Body of pancreas (tissue), 4 donors: Measurements from ENCODE around the gene EML3. TPM values are rescaled to one million over a fixed set of nuclear protein-coding genes. Genes with fewer than 3 reads are reported as not detected.

Source experiments
- ATAC-seq: fragments of 150-250 bp; one replicate; pipeline ENCODE4 v1.9.1; 2016
- DNase-seq, 4 donors: peaks; one replicate each; pipeline ENCODE4 v3.0.0-alpha.2; 2019
- H3K27ac ChIP-seq, 4 donors: fragments of 200-600 bp; sonication (generic); 1 replicate in 3 of 4; 2 replicates in 1 of 4; pipeline versions ENCODE4 v1.5.1 to v1.6.1; 2016 to 2019; ENCODE audit warnings: mild to moderate bottlenecking in 1 of 4, mixed read lengths in 1 of 4, moderate library complexity in 1 of 4
- H3K27me3 ChIP-seq, 2 donors: fragments of 200-600 bp; sonication (generic); one replicate each; pipeline ENCODE4 v1.6.0; 2016; ENCODE audit warnings: mild to moderate bottlenecking in 1 of 2
- H3K36me3 ChIP-seq, 2 donors: fragments of 200-600 bp; sonication (generic); replicated peaks in 1 of 2; 2 replicates each; pipeline ENCODE4 v1.5.1; 2016; ENCODE audit warnings: low read depth in 2 of 2; ENCODE audit not compliant: insufficient read depth in 1 of 2
- H3K4me1 ChIP-seq: fragments of 200-600 bp; sonication (generic); one replicate; pipeline ENCODE4 v1.6.0; 2016
- H3K4me3 ChIP-seq, 2 donors: fragments of 200-600 bp; sonication (generic); 1 replicate in 1 of 2; 2 replicates in 1 of 2; pipeline ENCODE4 v1.5.1; 2016 to 2019
- H3K9me3 ChIP-seq, 3 donors: fragments of 200-600 bp; sonication (generic); 1 replicate in 2 of 3; 2 replicates in 1 of 3; pipeline ENCODE4 v1.5.1; 2016
- CTCF ChIP-seq, 7 experiments: fragments of 450-650 bp in 4 of 7; fragments of 200-600 bp in 3 of 7; sonication (generic) in 3 of 7; IDR thresholded peaks; one replicate each; pipeline ENCODE4 v1.5.1; 2016 to 2019; ENCODE audit warnings: antibody characterized with exemption in 7 of 7
- POLR2A ChIP-seq, 3 donors: fragments of 450-650 bp; IDR thresholded peaks; one replicate each; pipeline ENCODE4 v1.6.1; 2016; ENCODE audit warnings: antibody characterized with exemption in 3 of 3, mild to moderate bottlenecking in 2 of 3
- WGBS, 2 donors: methylation state at CpG; one replicate each; pipeline ENCODE4 v1.1.5; 2017; 5-methylcytosine and 5-hydroxymethylcytosine counted together
- intact Hi-C: fragments of 100-400 bp; cut with DNase I; formaldehyde crosslinking; loops from one replicate; pipeline ENCODE4 v1.15.1; 2023
- total RNA-seq, 2 donors: library from RNA; depleted of rRNA; stranded (reverse); fragments of >200 nt; gene quantifications; one replicate each; pipeline ENCODE4 v1.1.0, GENCODE V29; 2016

The EML3 gene
- total RNA-seq, 2 donors from 2014 or later = 31.4 to 69.9 TPM

- no peak for ATAC-seq
- intact Hi-C loops = no loop called here
- 68 to 85% methylated on average over 12 to 13 of the region's 13 CpGs for WGBS, 2 donors
- Histone ChIP-seq H3K27me3 (no peaks in the 10 kb centered on the region), H3K9me3 (no peaks in the 10 kb centered on the region), H3K4me1 (peaks cover 34% of the 10 kb centered on the region), H3K27ac (peak overlapping the region in 2 of 4 donors; percentile 92 to 97), H3K4me3 (no peak overlapping the region), H3K36me3 (peaks cover 0 to 2% of the 10 kb centered on the region in 2 donors)
- TF ChIP-seq POLR2A (IDR thresholded peaks at IDR 0.05) (no peak), CTCF (IDR thresholded peaks at IDR 0.05) (no peak)
- no peak for DNase-seq
Measured at GRCh38 chr11:62603072-62603408, 9.5 kb downstream of the EML3 start.

- Histone ChIP-seq H3K27me3 (no peaks in the 10 kb centered on the region), H3K4me1 (peaks cover 34% of the 10 kb centered on the region), H3K36me3 (peaks cover 0 to 8% of the 10 kb centered on the region in 2 donors), H3K27ac (peak overlapping the region; percentile 84 to 97 (median 90)), H3K9me3 (no peaks in the 10 kb centered on the region), H3K4me3 (peak overlapping the region; percentile 61 to 91)
- intact Hi-C loops = no loop called here
- 6 to 100% methylated on average over 1 to 92 of the region's 96 CpGs for WGBS, 2 donors
- DNase-seq = peak; percentile 63 to 84 (median 74)
- TF ChIP-seq CTCF (IDR thresholded peaks at IDR 0.05) = peak in 2 of 7 experiments; percentile 10 to 14
- no peak for TF ChIP-seq POLR2A (IDR thresholded peaks at IDR 0.05)
- peak; percentile 52 for ATAC-seq
Measured at GRCh38 chr11:62602141-62603071, 10.2 kb downstream of the EML3 start.

- Histone ChIP-seq H3K4me3 (peak within 1 kb of the TSS; percentile 61 to 91), H3K27ac (peak within 1 kb of the TSS; percentile 84 to 97 (median 90)), H3K27me3 (no peaks in the 10 kb centered on the region), H3K36me3 (peaks cover 0 to 10% of the 10 kb centered on the region in 2 donors), H3K4me1 (peaks cover 34% of the 10 kb centered on the region), H3K9me3 (no peaks in the 10 kb centered on the region)
- TF ChIP-seq POLR2A (IDR thresholded peaks at IDR 0.05) (peak; percentile 20 to 72 (median 72)), CTCF (IDR thresholded peaks at IDR 0.05) (peak in 1 of 7 experiments; percentile 8)
- peak; percentile 98 to 99 (median 99) for DNase-seq
- WGBS, 2 donors = 0% methylated on average over 14 to 73 of the region's 83 CpGs
- ATAC-seq = peak; percentile 92
- intact Hi-C loops = no loop called here
Measured at GRCh38 chr11:62601372-62602140, 11.0 kb downstream of the EML3 start, which contains the start of gene MTA2. TSS of gene MTA2 (minus strand) at chr11:62601865. CDS start at chr11:62601450, 415 bp downstream.

GRCh38 chr11:62601122-62601371 is 11.5 kb downstream of the EML3 start:
- DNase-seq (peak; percentile 48 to 51 (median 50)), ATAC-seq (peak; percentile 4)
- peak overlapping the region; percentile 61 to 91 for H3K4me3 ChIP-seq
- no peaks in the 10 kb centered on the region for H3K27me3 ChIP-seq
- peaks cover 0 to 12% of the 10 kb centered on the region in 2 donors for H3K36me3 ChIP-seq
- H3K9me3 ChIP-seq = no peaks in the 10 kb centered on the region
- intact Hi-C loops = no loop called here
- no peak for TF ChIP-seq POLR2A (IDR thresholded peaks at IDR 0.05)
- TF ChIP-seq CTCF (IDR thresholded peaks at IDR 0.05) = no peak
- H3K27ac ChIP-seq = peak overlapping the region; percentile 84 to 97 (median 90)
- WGBS, 2 donors = 0 to 1% methylated on average over 16 to 30 of the region's 30 CpGs
- peaks cover 34% of the 10 kb centered on the region for H3K4me1 ChIP-seq
